Measurements from ENCODE around the gene MMP17.

- TF ChIP-seq CTCF (IDR thresholded peaks at IDR 0.05): no peak
- TF ChIP-seq POLR2A (IDR thresholded peaks at IDR 0.05): no peak
Observed at GRCh38 chr12:131897875-131898274, 69.7 kb downstream of the MMP17 start.
